Islet of Langerhans (tissue), 1 donor: ENCODE measurements around the gene RHOU.

ENCODE experiments used
- FAIRE-seq: peaks from one replicate; lab custom pipeline; 2011; peaks lifted over from hg19 to GRCh38; lab: Jason Lieb, UNC

The RHOU gene

DNA sequence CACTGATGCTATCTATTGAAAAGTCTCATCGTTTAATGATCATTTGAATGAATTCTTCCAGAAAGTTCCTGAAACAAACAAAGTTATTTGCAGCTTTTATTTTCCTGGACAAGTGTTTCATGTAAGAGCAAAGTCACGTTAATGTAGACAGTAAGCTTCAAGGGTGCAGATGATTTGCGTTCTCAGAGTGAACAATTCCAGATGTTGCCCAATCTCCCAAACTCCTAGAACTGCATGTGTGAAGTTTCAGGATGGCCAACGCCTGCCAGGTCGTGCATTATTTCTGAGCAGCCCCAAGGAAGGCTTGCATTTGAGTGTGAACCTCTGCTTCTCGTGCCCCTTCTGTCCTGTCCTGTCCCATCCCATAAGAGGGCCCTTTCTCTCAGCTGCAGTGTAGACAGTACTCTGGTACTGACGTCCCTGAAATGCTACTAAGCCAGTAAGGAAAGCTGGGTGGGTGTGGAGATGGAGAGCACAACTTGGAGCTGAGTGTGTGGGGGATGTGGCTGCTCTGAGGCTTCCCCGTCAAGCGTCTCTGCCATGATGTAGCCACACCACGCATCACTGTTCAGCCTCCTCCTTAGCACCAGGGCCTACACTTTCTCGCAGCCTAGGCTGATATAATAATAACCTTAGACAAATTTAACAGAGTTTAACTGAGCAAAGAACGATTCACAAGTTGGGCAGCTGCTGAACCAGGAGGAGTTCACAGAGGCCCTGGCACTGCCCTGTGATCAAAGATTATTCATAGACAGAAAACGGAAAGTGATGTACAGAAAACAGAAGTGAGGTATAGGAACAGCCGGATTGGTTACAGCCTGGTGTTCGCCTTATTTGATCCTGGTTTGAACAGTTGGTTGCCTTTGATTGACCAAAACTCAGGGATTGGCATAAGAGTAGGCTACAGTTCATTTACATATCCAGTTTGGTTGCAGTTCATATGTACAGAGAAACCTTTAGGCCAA, 50.4 kb downstream of the RHOU start:
- FAIRE-seq, result no peak

DNA sequence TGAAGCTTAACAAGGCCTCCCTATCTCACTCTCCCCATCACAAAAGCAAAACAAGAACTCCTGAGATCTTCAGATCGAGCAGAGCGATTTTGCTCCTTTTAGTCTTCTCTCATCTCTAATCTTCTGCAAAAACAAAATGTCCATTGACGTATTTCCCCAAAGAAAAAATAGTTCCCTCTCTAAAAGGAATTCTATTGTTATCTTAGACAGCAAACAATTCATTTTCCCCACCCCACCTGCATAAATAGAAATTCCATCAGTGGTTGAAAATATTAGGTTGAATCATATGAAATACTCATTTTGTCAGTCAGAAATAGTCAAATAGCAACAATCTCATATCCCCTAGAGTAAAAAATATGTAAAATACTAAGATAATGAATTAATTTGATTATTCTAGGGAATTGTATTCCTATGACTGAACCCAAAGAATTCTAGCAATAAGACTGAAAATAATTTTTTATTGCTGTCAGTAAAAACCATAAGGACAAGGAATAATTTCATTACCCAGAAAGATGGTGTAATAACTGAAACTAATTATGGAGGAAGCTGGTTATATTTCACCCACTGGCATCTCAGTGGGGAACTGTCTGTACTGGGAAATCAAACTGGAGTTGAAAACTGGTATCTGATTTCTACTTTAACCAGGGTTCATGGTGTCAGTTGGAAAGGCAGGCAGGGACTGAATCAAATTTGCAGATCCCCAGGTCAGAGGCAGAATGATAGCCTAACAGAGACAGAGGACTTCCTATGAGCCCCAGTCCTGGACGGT, 51.3 kb downstream of the RHOU start:
- FAIRE-seq, result no peak

- FAIRE-seq, result no peak
These were observed 56.5 kb downstream of the RHOU start for GRCh38 chr1:228791791-228792190.

DNA sequence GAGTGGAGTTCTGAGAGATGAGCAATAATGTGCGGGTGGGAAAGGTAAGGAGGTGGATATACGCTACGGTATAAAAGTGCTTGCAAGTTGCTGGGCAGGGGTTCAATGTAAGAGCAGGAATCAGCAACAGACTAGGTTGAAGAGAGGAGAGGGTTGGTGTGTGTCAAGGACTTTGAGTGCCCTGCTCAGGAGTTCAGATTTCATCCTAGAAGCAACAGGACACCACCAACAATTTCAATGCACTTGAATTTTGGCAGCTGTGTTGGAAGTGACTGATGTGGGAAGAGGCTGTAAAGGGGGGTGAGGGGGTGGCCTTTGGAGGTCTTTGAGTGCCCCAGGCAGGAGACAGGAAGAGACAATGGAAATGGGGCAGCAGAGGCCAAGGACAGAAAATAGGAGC, 57.3 kb downstream of the RHOU start:
- FAIRE-seq, result no peak

DNA sequence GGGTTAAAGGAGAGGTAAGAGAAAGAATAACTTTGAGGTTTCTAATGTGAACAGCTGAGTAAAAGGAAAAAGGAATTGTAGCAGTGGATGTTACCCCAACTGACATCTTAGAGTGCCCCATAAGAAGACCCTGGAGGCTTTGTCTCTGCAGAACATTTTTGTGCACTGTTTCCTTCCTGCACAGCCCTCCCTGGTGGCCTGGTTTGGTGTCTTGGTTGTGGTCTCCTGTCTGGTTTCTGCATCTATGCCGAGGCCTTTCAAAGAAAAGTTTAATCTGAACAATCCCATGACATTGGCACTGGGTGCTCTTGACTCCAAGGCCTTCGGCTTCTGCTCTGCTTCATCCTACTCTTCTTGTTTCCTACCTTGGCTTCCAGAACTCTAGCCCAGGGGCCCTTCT, 57.8 kb downstream of the RHOU start:
- no peak for FAIRE-seq

DNA sequence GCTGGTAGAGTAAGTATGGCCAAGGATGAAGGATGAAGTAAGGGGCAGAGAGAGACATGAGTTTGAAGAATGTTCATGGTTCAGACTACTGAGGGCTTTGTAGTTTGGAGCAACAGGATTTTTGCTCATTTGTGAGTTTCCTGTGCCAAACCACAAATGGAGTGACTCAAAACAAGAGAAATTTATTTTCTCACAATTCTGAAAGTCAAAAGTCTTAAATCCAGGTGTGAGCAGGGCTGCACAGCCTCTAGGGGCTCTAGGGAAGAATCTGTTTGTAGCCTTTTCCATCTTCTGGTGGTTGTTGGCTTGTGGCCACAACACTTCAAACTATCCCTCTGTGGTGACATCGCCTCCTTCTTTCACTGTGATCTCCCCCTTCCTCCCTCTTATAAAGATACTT, 58.9 kb downstream of the RHOU start:
- FAIRE-seq, result no peak

DNA sequence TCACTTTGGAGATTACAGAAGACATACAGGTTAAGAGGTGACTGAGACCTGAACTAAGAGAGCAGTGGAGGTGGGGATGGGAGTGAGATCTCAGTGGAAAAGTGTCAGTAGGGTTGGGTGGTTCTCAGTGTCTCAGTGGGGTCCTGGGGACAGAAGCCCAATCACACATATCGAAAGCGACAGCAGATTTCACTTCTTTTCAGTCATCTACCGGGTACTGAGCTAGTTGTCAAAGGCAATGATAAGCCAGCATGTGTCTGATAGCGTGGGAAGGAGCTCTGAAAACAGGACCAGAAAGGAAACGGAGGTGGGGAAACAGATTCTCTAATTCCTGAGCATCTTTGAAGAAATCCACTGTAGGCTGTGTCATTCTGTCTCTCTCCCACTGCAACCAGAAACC, 59.5 kb downstream of the RHOU start:
- FAIRE-seq, result no peak

DNA sequence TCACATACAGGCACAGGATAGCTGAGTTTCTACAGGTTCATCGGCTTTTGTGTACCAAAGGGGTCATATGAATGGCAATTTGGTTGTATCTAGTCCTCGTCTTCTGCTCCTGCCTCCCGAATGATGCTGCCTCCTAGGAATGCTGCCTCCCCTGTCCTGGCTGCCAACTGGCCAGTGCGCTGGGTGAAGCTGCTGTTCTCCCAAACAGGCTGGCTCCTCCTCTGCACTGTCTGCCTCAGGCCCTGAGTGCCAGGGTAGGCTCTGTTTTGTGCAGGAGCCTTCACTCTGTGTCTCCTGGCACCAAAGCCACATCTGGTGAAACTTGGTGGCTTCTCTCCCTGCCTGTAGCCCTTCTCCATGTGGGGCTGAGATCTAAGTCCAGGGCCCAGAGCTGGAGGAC, 60.3 kb downstream of the RHOU start:
- FAIRE-seq, result no peak
